Stimulated activated CD4-positive, alpha-beta T cell treated with anti-CD3 and anti-CD28 coated beads, TNF-alpha, amount 100 ng/mL, for 1 hour (primary cell): ENCODE results near the gene NEK11.
"Not testable (repeated sequence)": the region's sequence is repeated elsewhere in the genome, so short reads cannot be mapped to it uniquely, and the experiment has no call there.

ENCODE experiments used
- DNase-seq, 3 donors: peaks; one replicate each; pipeline ENCODE4 v3.0.0-alpha.2; 2020; ENCODE audit warnings: low read depth in 3 of 3, low spot score in 1 of 3

Gene NEK11

GRCh38 chr3:131284302-131284701 lies 257.6 kb downstream of the NEK11 start:
- no peak for DNase-seq

GRCh38 chr3:131285456-131285855 lies 258.8 kb downstream of the NEK11 start:
- DNase-seq = no peak

GRCh38 chr3:131299836-131300235 lies 273.2 kb downstream of the NEK11 start:
- no peak for DNase-seq

- no peak for DNase-seq
Measured at GRCh38 chr3:131303848-131304247, 277.2 kb downstream of the NEK11 start.

- no peak for DNase-seq
Measured at GRCh38 chr3:131304890-131305289, 278.2 kb downstream of the NEK11 start.

- no peak for DNase-seq
Measured at GRCh38 chr3:131306242-131306641, 279.6 kb downstream of the NEK11 start.

- no peak for DNase-seq
Measured at GRCh38 chr3:131314318-131314717, 287.6 kb downstream of the NEK11 start.

- DNase-seq = no peak
Measured at GRCh38 chr3:131315162-131315561, 288.5 kb downstream of the NEK11 start.

GRCh38 chr3:131317667-131318066 lies 291.0 kb downstream of the NEK11 start:
- no peak for DNase-seq

- DNase-seq = no peak
Measured at GRCh38 chr3:131323014-131323413, 296.3 kb downstream of the NEK11 start.

GRCh38 chr3:131323792-131324191 lies 297.1 kb downstream of the NEK11 start:
- DNase-seq = no peak

GRCh38 chr3:131324923-131325322 lies 298.2 kb downstream of the NEK11 start:
- DNase-seq = no peak

GRCh38 chr3:131326307-131326706 lies 299.6 kb downstream of the NEK11 start:
- DNase-seq = no peak

- DNase-seq = no peak
Measured at GRCh38 chr3:131328721-131329120, 302.0 kb downstream of the NEK11 start.

- DNase-seq = no peak
Measured at GRCh38 chr3:131329774-131330173, 303.1 kb downstream of the NEK11 start.

- not testable (repeated sequence) for DNase-seq
Measured at GRCh38 chr3:131331456-131332085, 304.9 kb downstream of the NEK11 start.

- no peak for DNase-seq
Measured at GRCh38 chr3:131338948-131339640, 312.4 kb downstream of the NEK11 start.

- no peak for DNase-seq
Measured at GRCh38 chr3:131341761-131342160, 315.1 kb downstream of the NEK11 start.

GRCh38 chr3:131348911-131349310 lies 322.2 kb downstream of the NEK11 start:
- DNase-seq = no peak

GRCh38 chr3:131349454-131349853 lies 322.8 kb downstream of the NEK11 start:
- no peak for DNase-seq

- no peak for DNase-seq
Measured at GRCh38 chr3:131349946-131350347, 323.3 kb downstream of the NEK11 start.

- no peak for DNase-seq
Measured at GRCh38 chr3:131350506-131350905, 323.8 kb downstream of the NEK11 start.
